Thyroid gland (tissue), 4 donors: ENCODE results near the gene ITIH6.

Experiments
- CTCF ChIP-seq, 6 experiments: fragments of 200-600 bp in 3 of 6; fragments of 450-650 bp in 3 of 6; sonication (generic) in 3 of 6; IDR thresholded peaks; one replicate each; pipeline ENCODE4 v1.5.1; 2016 to 2019; ENCODE audit warnings: antibody characterized with exemption in 6 of 6, mild to moderate bottlenecking in 2 of 6, inconsistent platforms in 1 of 6, moderate library complexity in 1 of 6
- POLR2A ChIP-seq, 2 donors: fragments of 450-650 bp; IDR thresholded peaks; one replicate each; pipeline ENCODE4 v1.6.1; 2017; ENCODE audit warnings: antibody characterized with exemption in 2 of 2, mild to moderate bottlenecking in 2 of 2, moderate library complexity in 1 of 2

GRCh38 chrX:54794795-54795194 is 3.3 kb downstream of the ITIH6 start:
- no peak for TF ChIP-seq CTCF (IDR thresholded peaks at IDR 0.05)
- no peak for TF ChIP-seq POLR2A (IDR thresholded peaks at IDR 0.05)
